ENCODE measurements around the gene CALM3.
A peak's percentile ranks its signal among the peaks of the same experiment; 100 is the strongest.

The CALM3 gene

GRCh38 chr19:46564701-46565100 is 36.4 kb upstream of the CALM3 start:
- DNase-seq (ENCODE audit: extremely low read depth, low read depth) = no peak
- H3K4me3 ChIP-seq (replicated peaks; ENCODE audit: low read depth, low read length) = no peak overlapping the region
- TF ChIP-seq CTCF (IDR thresholded peaks at IDR 0.05; ENCODE audit: low read depth, low read length, missing control alignments) = no peak

- peak; percentile 17 for TF ChIP-seq CTCF (IDR thresholded peaks at IDR 0.05; ENCODE audit: low read depth, low read length, missing control alignments)
- DNase-seq (ENCODE audit: extremely low read depth, low read depth) = no peak
Measured at GRCh38 chr19:46571495-46571894, 29.6 kb upstream of the CALM3 start.

GRCh38 chr19:46573679-46574498 is 27.2 kb upstream of the CALM3 start:
- TF ChIP-seq CTCF (IDR thresholded peaks at IDR 0.05; ENCODE audit: low read depth, low read length, missing control alignments) = no peak
- DNase-seq (ENCODE audit: extremely low read depth, low read depth) = no peak
- H3K4me3 ChIP-seq (replicated peaks; ENCODE audit: low read depth, low read length) = no peak overlapping the region

More at GRCh38 chr19:46571495-46571894, 29.6 kb upstream of the CALM3 start:
- H3K4me3 ChIP-seq (replicated peaks; ENCODE audit: low read depth, low read length) = no peak overlapping the region

GRCh38 chr19:46574533-46574932 is 26.6 kb upstream of the CALM3 start:
- no peak for DNase-seq (ENCODE audit: extremely low read depth, low read depth)
- H3K4me3 ChIP-seq (replicated peaks; ENCODE audit: low read depth, low read length) = no peak overlapping the region
- TF ChIP-seq CTCF (IDR thresholded peaks at IDR 0.05; ENCODE audit: low read depth, low read length, missing control alignments) = no peak

GRCh38 chr19:46578450-46578849 is 22.7 kb upstream of the CALM3 start:
- H3K4me3 ChIP-seq (replicated peaks; ENCODE audit: low read depth, low read length) = no peak overlapping the region
- DNase-seq (ENCODE audit: extremely low read depth, low read depth) = no peak
- no peak for TF ChIP-seq CTCF (IDR thresholded peaks at IDR 0.05; ENCODE audit: low read depth, low read length, missing control alignments)

GRCh38 chr19:46579361-46579879 is 21.7 kb upstream of the CALM3 start:
- H3K4me3 ChIP-seq (replicated peaks; ENCODE audit: low read depth, low read length) = no peak overlapping the region
- no peak for DNase-seq (ENCODE audit: extremely low read depth, low read depth)
- peak; percentile 64 for TF ChIP-seq CTCF (IDR thresholded peaks at IDR 0.05; ENCODE audit: low read depth, low read length, missing control alignments)
